Trophoblast cell (in vitro differentiated cells and primary cell): ENCODE data around the gene ATP13A4.

Experiments
- DNase-seq, 2 donors: peaks; one replicate each; pipeline ENCODE4 v3.0.0-alpha.2; 2016
- H2AFZ ChIP-seq: 2 replicates; pipeline ENCODE4 v1.6.1; 2013; ENCODE audit warnings: low read length, moderate library complexity, mild to moderate bottlenecking; ENCODE audit not compliant: insufficient read depth, poor library complexity
- H2AK5ac ChIP-seq: 2 replicates; pipeline ENCODE4 v1.6.1; 2013; ENCODE audit warnings: mild to moderate bottlenecking, low read length
- H2BK120ac ChIP-seq: 2 replicates; pipeline ENCODE4 v1.6.1; 2013; ENCODE audit warnings: low read length, mild to moderate bottlenecking, moderate library complexity; ENCODE audit not compliant: insufficient read depth, poor library complexity
- H2BK12ac ChIP-seq: 2 replicates; pipeline ENCODE4 v1.6.1; 2013; ENCODE audit warnings: mild to moderate bottlenecking, low read length, moderate library complexity
- H2BK5ac ChIP-seq: 2 replicates; pipeline ENCODE4 v1.6.1; 2013; ENCODE audit warnings: low read length, low read depth, moderate library complexity, mild to moderate bottlenecking; ENCODE audit not compliant: poor library complexity
- H3K14ac ChIP-seq: 2 replicates; pipeline ENCODE4 v1.6.1; 2013; ENCODE audit warnings: mild to moderate bottlenecking, low read length
- H3K18ac ChIP-seq: 2 replicates; pipeline ENCODE4 v1.6.1; 2013; ENCODE audit warnings: mild to moderate bottlenecking, low read length
- H3K23ac ChIP-seq: 2 replicates; pipeline ENCODE4 v1.6.1; 2013; ENCODE audit warnings: low read length
- H3K27ac ChIP-seq: 2 replicates; pipeline ENCODE4 v1.5.1; 2013; ENCODE audit warnings: low read depth, mild to moderate bottlenecking, inconsistent platforms, low read length, moderate library complexity
- H3K27me3 ChIP-seq: 2 replicates; pipeline ENCODE4 v1.6.1; 2013; ENCODE audit warnings: inconsistent platforms, mild to moderate bottlenecking, low read length, moderate library complexity; ENCODE audit not compliant: insufficient read depth
- H3K36me3 ChIP-seq, 2 experiments: 1 replicate in 1 of 2; 2 replicates in 1 of 2; pipeline ENCODE4 v1.6.1; 2013; ENCODE audit warnings: low read length in 2 of 2, mild to moderate bottlenecking in 2 of 2, moderate library complexity in 1 of 2; ENCODE audit not compliant: insufficient read depth in 2 of 2, control insufficient read depth in 1 of 2
- H3K4ac ChIP-seq: 2 replicates; pipeline ENCODE4 v1.6.1; 2013; ENCODE audit warnings: low read depth, mild to moderate bottlenecking, low read length, moderate library complexity
- H3K4me1 ChIP-seq, 2 experiments: 1 replicate in 1 of 2; 2 replicates in 1 of 2; pipeline ENCODE4 v1.6.1; 2013; ENCODE audit warnings: low read length in 2 of 2, mild to moderate bottlenecking in 2 of 2, moderate library complexity in 1 of 2; ENCODE audit not compliant: insufficient read depth in 2 of 2, control insufficient read depth in 1 of 2
- H3K4me2 ChIP-seq: 2 replicates; pipeline ENCODE4 v1.6.1; 2013; ENCODE audit warnings: inconsistent platforms, mild to moderate bottlenecking, low read length, moderate library complexity
- H3K4me3 ChIP-seq: 2 replicates; pipeline ENCODE4 v1.5.1; 2013; ENCODE audit warnings: mild to moderate bottlenecking, low read depth, low read length, inconsistent platforms
- H3K79me1 ChIP-seq: one replicate; pipeline ENCODE4 v1.6.1; 2013; ENCODE audit warnings: low read length
- H3K79me2 ChIP-seq: 2 replicates; pipeline ENCODE4 v1.6.1; 2013; ENCODE audit warnings: low read length, mild to moderate bottlenecking; ENCODE audit not compliant: control insufficient read depth, insufficient read depth, poor library complexity
- H3K9ac ChIP-seq: 2 replicates; pipeline ENCODE4 v1.6.1; 2013; ENCODE audit warnings: mild to moderate bottlenecking, low read length
- H3K9me3 ChIP-seq: 2 replicates; pipeline ENCODE4 v1.6.1; 2013; ENCODE audit warnings: low read depth, mild to moderate bottlenecking, control low read depth, inconsistent platforms, low read length; ENCODE audit not compliant: insufficient read depth
- H4K12ac ChIP-seq: 2 replicates; pipeline ENCODE4 v1.6.1; 2013; ENCODE audit warnings: low read depth, mild to moderate bottlenecking, low read length, moderate library complexity
- H4K8ac ChIP-seq: 2 replicates; pipeline ENCODE4 v1.6.1; 2013; ENCODE audit warnings: low read depth, mild to moderate bottlenecking, low read length, moderate library complexity
- H4K91ac ChIP-seq: one replicate; pipeline ENCODE4 v1.6.1; 2013; ENCODE audit warnings: low read depth, mild to moderate bottlenecking, low read length, moderate library complexity
- WGBS: extraction: QIAGEN DNeasy Blood & Tissue Kit; methylation state at CpG from one replicate; pipeline ENCODE4 v1.1.7; 2013; ENCODE audit warnings: missing lambda C conversion rate; ENCODE audit not compliant: insufficient read length, insufficient coverage; ENCODE audit errors: extremely low coverage; 5-methylcytosine and 5-hydroxymethylcytosine counted together

Gene ATP13A4

GRCh38 chr3:193499136-193499770 lies 55.4 kb downstream of the ATP13A4 start:
- Histone ChIP-seq H3K18ac (no peak overlapping the region), H2AK5ac (no peak overlapping the region), H3K4me2 (no peak overlapping the region), H3K4me1 (no peaks in the 10 kb centered on the region), H3K14ac (no peak overlapping the region), H4K8ac (no peak overlapping the region), H3K23ac (no peak overlapping the region), H3K79me1 (no peaks in the 10 kb centered on the region), H2BK5ac (no peak overlapping the region), H3K36me3 (no peaks in the 10 kb centered on the region), H3K9me3 (no peaks in the 10 kb centered on the region), H3K79me2 (no peaks in the 10 kb centered on the region), H3K9ac (no peak overlapping the region), H3K4me3 (no peak overlapping the region), H2BK12ac (no peak overlapping the region), H4K12ac (no peak overlapping the region), H3K27me3 (no peaks in the 10 kb centered on the region), H3K4ac (no peak overlapping the region), H3K27ac (no peak overlapping the region), H4K91ac (no peak overlapping the region), H2AFZ (no peak overlapping the region), H2BK120ac (no peak overlapping the region)
- DNase-seq: peak; percentile 24 to 90
- WGBS: no CpG with 5 or more reads among the region's 3 CpGs

GRCh38 chr3:193498215-193498614 lies 56.5 kb downstream of the ATP13A4 start:
- no peak overlapping the region for H3K14ac ChIP-seq
- H2BK5ac ChIP-seq: no peak overlapping the region
- H3K4ac ChIP-seq: no peak overlapping the region
- H4K8ac ChIP-seq: no peak overlapping the region
- no peak overlapping the region for H3K9ac ChIP-seq
- no peak overlapping the region for H4K91ac ChIP-seq
- H3K36me3 ChIP-seq: no peaks in the 10 kb centered on the region
- no peaks in the 10 kb centered on the region for H3K79me2 ChIP-seq
- H3K27ac ChIP-seq: no peak overlapping the region
- H3K27me3 ChIP-seq: no peaks in the 10 kb centered on the region
- H3K4me1 ChIP-seq: no peaks in the 10 kb centered on the region
- H2AK5ac ChIP-seq: no peak overlapping the region
- H2BK12ac ChIP-seq: no peak overlapping the region
- no CpG with 5 or more reads among the region's 3 CpGs for WGBS
- H2BK120ac ChIP-seq: no peak overlapping the region
- H3K4me3 ChIP-seq: no peak overlapping the region
- no peak overlapping the region for H2AFZ ChIP-seq
- H3K23ac ChIP-seq: no peak overlapping the region
- no peak overlapping the region for H3K4me2 ChIP-seq
- H3K18ac ChIP-seq: no peak overlapping the region
- no peaks in the 10 kb centered on the region for H3K9me3 ChIP-seq
- H3K79me1 ChIP-seq: no peaks in the 10 kb centered on the region
- no peak overlapping the region for H4K12ac ChIP-seq
- DNase-seq: no peak

GRCh38 chr3:193496658-193497057 lies 58.0 kb downstream of the ATP13A4 start:
- no peaks in the 10 kb centered on the region for H3K79me1 ChIP-seq
- no peaks in the 10 kb centered on the region for H3K79me2 ChIP-seq
- no peak for DNase-seq
- H2BK5ac ChIP-seq: no peak overlapping the region
- no peak overlapping the region for H3K4me3 ChIP-seq
- H3K14ac ChIP-seq: no peak overlapping the region
- no peak overlapping the region for H4K12ac ChIP-seq
- H3K4me1 ChIP-seq: no peaks in the 10 kb centered on the region
- no peaks in the 10 kb centered on the region for H3K36me3 ChIP-seq
- no peak overlapping the region for H2AFZ ChIP-seq
- no peak overlapping the region for H4K8ac ChIP-seq
- H3K9me3 ChIP-seq: no peaks in the 10 kb centered on the region
- no peak overlapping the region for H3K23ac ChIP-seq
- H3K4ac ChIP-seq: no peak overlapping the region
- no peak overlapping the region for H2BK120ac ChIP-seq
- no peaks in the 10 kb centered on the region for H3K27me3 ChIP-seq
- no peak overlapping the region for H3K18ac ChIP-seq
- H2AK5ac ChIP-seq: no peak overlapping the region
- no peak overlapping the region for H3K4me2 ChIP-seq
- H3K9ac ChIP-seq: no peak overlapping the region
- no CpG with 5 or more reads among the region's 6 CpGs for WGBS
- no peak overlapping the region for H2BK12ac ChIP-seq
- no peak overlapping the region for H4K91ac ChIP-seq
- H3K27ac ChIP-seq: no peak overlapping the region

DNA sequence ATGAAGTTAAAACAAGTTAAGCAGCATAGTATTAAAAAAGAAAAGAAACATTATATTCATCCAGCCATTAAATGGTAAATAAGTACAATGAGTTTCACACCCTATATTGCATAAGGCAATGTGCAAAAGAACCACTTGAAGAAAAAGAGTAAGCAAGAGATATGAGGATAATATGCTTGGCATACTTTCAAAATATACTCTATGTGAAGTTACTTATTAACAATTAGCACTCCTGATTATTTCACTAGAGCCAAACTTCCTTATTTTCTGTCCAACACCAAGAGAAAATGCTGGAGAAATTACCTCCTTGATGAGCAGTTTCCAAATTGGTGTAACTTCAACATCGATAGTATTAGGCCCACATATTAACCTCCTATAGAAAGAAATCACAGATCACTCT lies 63.7 kb downstream of the ATP13A4 start:
- H3K18ac ChIP-seq: no peak overlapping the region
- no peak overlapping the region for H3K4me3 ChIP-seq
- H4K12ac ChIP-seq: no peak overlapping the region
- H3K27ac ChIP-seq: no peak overlapping the region
- no peak overlapping the region for H3K23ac ChIP-seq
- no peaks in the 10 kb centered on the region for H3K9me3 ChIP-seq
- no peak overlapping the region for H3K4ac ChIP-seq
- no peaks in the 10 kb centered on the region for H3K79me1 ChIP-seq
- H4K8ac ChIP-seq: no peak overlapping the region
- no peak overlapping the region for H4K91ac ChIP-seq
- H3K14ac ChIP-seq: no peak overlapping the region
- no peak overlapping the region for H2BK12ac ChIP-seq
- no peak overlapping the region for H3K4me2 ChIP-seq
- no peaks in the 10 kb centered on the region for H3K36me3 ChIP-seq
- no peak for DNase-seq
- H3K9ac ChIP-seq: no peak overlapping the region
- H2AK5ac ChIP-seq: no peak overlapping the region
- no peaks in the 10 kb centered on the region for H3K4me1 ChIP-seq
- H2BK120ac ChIP-seq: no peak overlapping the region
- H3K27me3 ChIP-seq: no peaks in the 10 kb centered on the region
- H2AFZ ChIP-seq: no peak overlapping the region
- no peaks in the 10 kb centered on the region for H3K79me2 ChIP-seq
- WGBS: no CpG with 5 or more reads among the region's 1 CpG
- H2BK5ac ChIP-seq: no peak overlapping the region
